ENCODE data around the gene NOS1AP.

DNA sequence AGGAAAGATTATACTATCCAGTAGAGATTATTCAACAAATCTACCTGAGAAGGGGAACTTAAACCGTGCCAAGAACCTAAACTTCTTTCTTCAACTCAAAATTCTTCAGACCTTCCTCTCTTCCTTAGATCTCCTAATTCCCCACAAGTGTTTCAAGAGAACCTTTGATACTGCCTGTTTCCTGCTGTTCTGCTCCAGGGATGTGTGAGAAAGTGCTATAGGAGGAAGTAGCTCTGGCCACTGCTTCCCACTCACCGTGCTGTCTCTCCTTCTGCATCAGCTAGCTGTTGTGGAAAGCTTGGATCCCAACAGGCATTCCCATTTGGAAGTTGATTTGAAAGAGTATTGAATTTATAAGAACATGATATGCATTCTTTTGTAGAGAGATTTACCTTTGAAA lies 4.5 kb upstream of the NOS1AP start:
- TF ChIP-seq FOXM1 (IDR thresholded peaks at IDR 0.05; ENCODE audit: low read depth) (no peak), JUND (IDR thresholded peaks at IDR 0.05) (no peak), POLR2AphosphoS5 (IDR thresholded peaks at IDR 0.05; ENCODE audit: low read depth, low read length) (no peak), MXI1 (IDR thresholded peaks at IDR 0.05; ENCODE audit: low read depth, low read length) (no peak), EZH2phosphoT487 (IDR thresholded peaks at IDR 0.05; ENCODE audit: borderline replicate concordance, low read depth) (no peak)
- TF ChIP-seq, protein P1, sequence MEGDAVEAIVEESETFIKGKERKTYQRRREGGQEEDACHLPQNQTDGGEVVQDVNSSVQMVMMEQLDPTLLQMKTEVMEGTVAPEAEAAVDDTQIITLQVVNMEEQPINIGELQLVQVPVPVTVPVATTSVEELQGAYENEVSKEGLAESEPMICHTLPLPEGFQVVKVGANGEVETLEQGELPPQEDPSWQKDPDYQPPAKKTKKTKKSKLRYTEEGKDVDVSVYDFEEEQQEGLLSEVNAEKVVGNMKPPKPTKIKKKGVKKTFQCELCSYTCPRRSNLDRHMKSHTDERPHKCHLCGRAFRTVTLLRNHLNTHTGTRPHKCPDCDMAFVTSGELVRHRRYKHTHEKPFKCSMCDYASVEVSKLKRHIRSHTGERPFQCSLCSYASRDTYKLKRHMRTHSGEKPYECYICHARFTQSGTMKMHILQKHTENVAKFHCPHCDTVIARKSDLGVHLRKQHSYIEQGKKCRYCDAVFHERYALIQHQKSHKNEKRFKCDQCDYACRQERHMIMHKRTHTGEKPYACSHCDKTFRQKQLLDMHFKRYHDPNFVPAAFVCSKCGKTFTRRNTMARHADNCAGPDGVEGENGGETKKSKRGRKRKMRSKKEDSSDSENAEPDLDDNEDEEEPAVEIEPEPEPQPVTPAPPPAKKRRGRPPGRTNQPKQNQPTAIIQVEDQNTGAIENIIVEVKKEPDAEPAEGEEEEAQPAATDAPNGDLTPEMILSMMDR (IDR thresholded peaks at IDR 0.05) = no peak
- TF ChIP-seq, protein P2, sequence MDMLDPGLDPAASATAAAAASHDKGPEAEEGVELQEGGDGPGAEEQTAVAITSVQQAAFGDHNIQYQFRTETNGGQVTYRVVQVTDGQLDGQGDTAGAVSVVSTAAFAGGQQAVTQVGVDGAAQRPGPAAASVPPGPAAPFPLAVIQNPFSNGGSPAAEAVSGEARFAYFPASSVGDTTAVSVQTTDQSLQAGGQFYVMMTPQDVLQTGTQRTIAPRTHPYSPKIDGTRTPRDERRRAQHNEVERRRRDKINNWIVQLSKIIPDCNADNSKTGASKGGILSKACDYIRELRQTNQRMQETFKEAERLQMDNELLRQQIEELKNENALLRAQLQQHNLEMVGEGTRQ (IDR thresholded peaks at IDR 0.05; ENCODE audit: borderline replicate concordance, low read depth, low read length) = no peak
- TF ChIP-seq, protein P3, sequence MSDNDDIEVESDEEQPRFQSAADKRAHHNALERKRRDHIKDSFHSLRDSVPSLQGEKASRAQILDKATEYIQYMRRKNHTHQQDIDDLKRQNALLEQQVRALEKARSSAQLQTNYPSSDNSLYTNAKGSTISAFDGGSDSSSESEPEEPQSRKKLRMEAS (IDR thresholded peaks at IDR 0.05; ENCODE audit: low read depth) = no peak
- TF ChIP-seq, protein P4, sequence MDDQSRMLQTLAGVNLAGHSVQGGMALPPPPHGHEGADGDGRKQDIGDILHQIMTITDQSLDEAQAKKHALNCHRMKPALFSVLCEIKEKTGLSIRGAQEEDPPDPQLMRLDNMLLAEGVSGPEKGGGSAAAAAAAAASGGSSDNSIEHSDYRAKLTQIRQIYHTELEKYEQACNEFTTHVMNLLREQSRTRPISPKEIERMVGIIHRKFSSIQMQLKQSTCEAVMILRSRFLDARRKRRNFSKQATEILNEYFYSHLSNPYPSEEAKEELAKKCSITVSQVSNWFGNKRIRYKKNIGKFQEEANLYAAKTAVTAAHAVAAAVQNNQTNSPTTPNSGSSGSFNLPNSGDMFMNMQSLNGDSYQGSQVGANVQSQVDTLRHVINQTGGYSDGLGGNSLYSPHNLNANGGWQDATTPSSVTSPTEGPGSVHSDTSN (IDR thresholded peaks at IDR 0.05) = no peak

Data from SK-N-SH (cell line).